Activated T-cell treated with anti-CD3 and anti-CD28 coated beads, Interleukin-2, amount 50 U/mL, for 4 hours (primary cell): ENCODE measurements around the gene PRKD1. TPM values are rescaled to one million over a fixed set of nuclear protein-coding genes. Genes with fewer than 3 reads are reported as not detected.

Experiments
- ATAC-seq, 2 donors: fragments of 200-7000 bp; cut with Tn5 transposase; one replicate each; pipeline ENCODE4 v1.10.0; 2021
- DNase-seq: peaks from one replicate; pipeline ENCODE4 v3.0.0-alpha.2; 2020
- H3K27me3 Mint-ChIP-seq: one replicate; pipeline ENCODE4 v1.8.0; 2021; ENCODE audit warnings: low read depth, mixed read lengths
- H3K36me3 Mint-ChIP-seq: one replicate; pipeline ENCODE4 v1.8.0; 2022; ENCODE audit warnings: mixed read lengths; ENCODE audit not compliant: insufficient read depth
- H3K4me1 Mint-ChIP-seq: one replicate; pipeline ENCODE4 v1.8.0; 2021; ENCODE audit warnings: low read depth, mixed read lengths
- H3K4me3 Mint-ChIP-seq: one replicate; pipeline ENCODE4 v1.8.0; 2021; ENCODE audit warnings: mild to moderate bottlenecking, moderate library complexity, mixed read lengths
- H3K9me3 Mint-ChIP-seq: one replicate; pipeline ENCODE4 v1.8.0; 2021; ENCODE audit warnings: mixed read lengths
- total RNA-seq, 3 donors: library from RNA; stranded (reverse); gene quantifications; one replicate each; pipeline ENCODE4 v1.2.1, GENCODE V29; 2021

PRKD1 gene
- total RNA-seq, 3 donors from 2014 or later = 0.11 TPM; not detected in 2

DNA sequence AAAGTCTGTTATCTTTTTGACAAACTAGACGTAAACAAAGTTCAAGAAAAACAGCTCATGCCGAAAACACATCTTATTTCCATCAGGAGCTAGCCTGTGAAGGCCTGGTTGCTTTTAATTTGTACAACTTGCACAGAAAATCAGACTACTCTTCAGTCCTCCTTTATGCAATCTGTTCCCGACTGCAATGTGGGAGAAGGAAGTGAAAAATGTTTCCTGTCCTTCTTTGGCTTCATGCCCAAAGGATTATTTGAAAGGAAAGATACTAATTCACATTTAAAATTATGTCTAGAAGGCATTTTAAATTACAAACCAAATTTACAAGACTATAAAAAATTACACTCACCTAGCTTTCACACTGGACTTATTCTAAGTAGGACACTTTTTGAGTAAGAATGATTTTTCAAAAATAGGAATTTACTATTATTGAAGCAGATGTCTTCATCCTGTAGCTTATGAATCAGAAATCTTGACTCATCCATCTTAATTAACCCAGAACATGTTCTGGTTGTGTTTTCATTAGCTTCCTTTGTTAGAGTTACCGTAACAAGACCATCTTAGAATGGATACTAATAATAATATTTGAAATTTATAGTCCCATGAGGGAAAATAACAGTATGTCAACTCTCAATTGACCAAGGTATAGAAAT is 272.6 kb downstream of the PRKD1 start:
- ATAC-seq (no peak), DNase-seq (no peak)
- Mint-ChIP-seq H3K9me3 (peaks cover 6% of the 10 kb centered on the region), H3K4me1 (no peaks in the 10 kb centered on the region), H3K4me3 (no peak overlapping the region), H3K36me3 (no peaks in the 10 kb centered on the region), H3K27me3 (no peaks in the 10 kb centered on the region)

DNA sequence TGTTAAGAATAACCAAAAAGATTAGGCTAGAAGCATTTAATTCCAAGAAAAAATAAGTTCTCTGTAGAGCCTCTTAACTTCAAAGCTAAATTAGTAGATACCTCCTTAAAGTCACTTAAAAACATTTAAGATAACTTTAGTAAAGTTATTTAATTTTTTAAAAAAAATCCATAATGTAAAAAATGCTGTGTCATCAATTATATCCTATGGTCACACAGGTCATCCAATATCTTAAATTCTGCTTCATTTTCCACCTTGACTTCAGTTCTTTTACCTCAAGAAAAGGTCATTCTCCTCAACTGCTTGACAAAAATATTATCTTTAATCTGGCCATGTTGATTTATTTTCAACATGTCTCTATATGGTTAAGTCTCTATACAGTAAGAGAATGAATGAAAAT is 274.3 kb downstream of the PRKD1 start:
- DNase-seq = no peak
- Mint-ChIP-seq H3K27me3 (no peaks in the 10 kb centered on the region), H3K9me3 (peaks cover 13% of the 10 kb centered on the region), H3K4me3 (no peak overlapping the region), H3K36me3 (no peaks in the 10 kb centered on the region), H3K4me1 (no peaks in the 10 kb centered on the region)
- ATAC-seq = no peak

DNA sequence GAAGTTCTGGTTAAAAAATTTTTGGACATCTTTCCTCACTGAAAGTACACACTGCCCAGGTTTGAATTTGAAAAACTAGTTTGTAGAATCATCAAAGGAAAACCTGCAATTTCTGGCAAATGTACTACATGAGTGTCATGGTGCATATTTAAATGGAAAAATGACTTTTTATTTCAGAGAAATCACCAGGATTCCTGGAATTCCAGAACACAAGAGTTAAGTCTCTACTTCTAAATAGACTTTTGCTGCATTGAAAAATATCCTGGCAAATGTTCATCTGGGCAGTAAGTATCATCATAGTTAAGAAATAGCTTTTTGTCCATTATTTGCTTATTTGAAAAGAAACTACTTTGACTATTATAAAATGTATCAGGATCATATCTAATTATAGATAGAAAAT is 275.1 kb downstream of the PRKD1 start:
- H3K4me3 Mint-ChIP-seq = no peak overlapping the region
- no peaks in the 10 kb centered on the region for H3K4me1 Mint-ChIP-seq
- H3K36me3 Mint-ChIP-seq = no peaks in the 10 kb centered on the region
- ATAC-seq (no peak), DNase-seq (no peak)
- peaks cover 20% of the 10 kb centered on the region for H3K9me3 Mint-ChIP-seq
- no peaks in the 10 kb centered on the region for H3K27me3 Mint-ChIP-seq

- DNase-seq = no peak
- no peak for ATAC-seq
- Mint-ChIP-seq H3K36me3 (no peaks in the 10 kb centered on the region), H3K9me3 (peaks cover 28% of the 10 kb centered on the region), H3K27me3 (no peaks in the 10 kb centered on the region), H3K4me3 (no peak overlapping the region), H3K4me1 (no peaks in the 10 kb centered on the region)
These were observed 276.9 kb downstream of the PRKD1 start for GRCh38 chr14:29650554-29651269.

DNA sequence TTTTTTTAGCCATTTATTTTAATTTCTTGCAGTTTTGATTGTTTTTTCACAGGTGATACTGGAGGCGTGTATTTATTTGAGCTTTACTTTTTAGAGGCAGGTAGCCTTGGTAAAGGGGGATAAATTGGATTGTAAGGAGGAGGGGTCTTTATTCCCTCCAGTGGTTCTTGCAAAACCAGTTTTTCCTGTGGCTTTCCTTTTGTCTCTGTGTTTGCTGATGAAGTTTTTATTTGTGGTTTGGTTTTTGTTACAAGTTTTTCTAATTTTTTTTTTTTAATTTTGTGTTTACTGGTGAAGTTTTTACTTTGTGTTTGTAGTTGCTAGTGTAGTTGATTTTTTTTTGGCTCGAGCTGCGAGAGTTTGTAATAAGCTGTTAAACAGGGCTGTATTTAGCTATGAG is 278.5 kb downstream of the PRKD1 start:
- Mint-ChIP-seq H3K9me3 (peaks cover 30% of the 10 kb centered on the region), H3K36me3 (no peaks in the 10 kb centered on the region), H3K4me1 (no peaks in the 10 kb centered on the region), H3K4me3 (no peak overlapping the region), H3K27me3 (no peaks in the 10 kb centered on the region)
- no peak for ATAC-seq
- DNase-seq = no peak

GRCh38 chr14:29648045-29648444 is 279.6 kb downstream of the PRKD1 start:
- no peaks in the 10 kb centered on the region for H3K36me3 Mint-ChIP-seq
- no peaks in the 10 kb centered on the region for H3K27me3 Mint-ChIP-seq
- peaks cover 30% of the 10 kb centered on the region for H3K9me3 Mint-ChIP-seq
- DNase-seq = no peak
- no peaks in the 10 kb centered on the region for H3K4me1 Mint-ChIP-seq
- ATAC-seq = no peak
- H3K4me3 Mint-ChIP-seq = no peak overlapping the region

GRCh38 chr14:29645117-29645516 is 282.5 kb downstream of the PRKD1 start:
- Mint-ChIP-seq H3K4me3 (no peak overlapping the region), H3K4me1 (no peaks in the 10 kb centered on the region), H3K36me3 (no peaks in the 10 kb centered on the region), H3K27me3 (no peaks in the 10 kb centered on the region), H3K9me3 (peaks cover 28% of the 10 kb centered on the region)
- ATAC-seq = no peak
- no peak for DNase-seq

DNA sequence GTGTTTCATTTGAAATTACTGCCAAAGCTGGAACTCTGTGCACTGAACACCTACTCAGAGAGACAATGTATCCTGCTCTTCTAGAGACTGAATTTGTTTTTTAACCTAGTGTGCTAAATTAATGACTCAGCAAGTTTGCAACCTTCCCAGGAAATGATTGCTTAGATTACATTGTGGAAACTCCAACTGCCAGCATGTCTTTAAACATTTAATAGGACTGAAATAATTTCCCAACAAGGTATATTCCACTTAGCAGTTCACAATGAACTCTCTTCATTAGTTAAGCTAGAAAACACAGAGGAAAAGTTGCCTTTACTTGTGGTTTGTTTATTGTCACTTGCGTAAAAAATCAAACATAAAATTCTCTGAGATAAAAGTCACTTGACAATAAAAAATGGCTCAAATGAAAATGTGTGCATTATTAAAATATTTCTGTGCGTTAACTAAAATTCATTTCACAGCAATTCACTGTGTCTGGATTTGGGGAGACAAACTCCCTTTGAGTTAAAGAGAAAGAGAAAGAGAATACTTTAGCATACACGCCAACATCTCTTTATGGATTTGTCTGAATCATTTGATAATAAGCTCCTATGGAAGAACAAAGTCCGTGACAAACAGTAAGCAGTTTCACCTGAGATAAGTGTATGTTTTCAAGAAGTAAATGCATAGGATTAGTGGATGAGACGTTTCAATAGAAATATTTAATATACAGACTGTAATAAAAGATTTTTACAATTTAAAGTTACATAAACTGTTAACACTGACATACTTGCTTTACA is 284.0 kb downstream of the PRKD1 start:
- H3K4me1 Mint-ChIP-seq = no peaks in the 10 kb centered on the region
- no peaks in the 10 kb centered on the region for H3K36me3 Mint-ChIP-seq
- H3K9me3 Mint-ChIP-seq = peaks cover 17% of the 10 kb centered on the region
- H3K27me3 Mint-ChIP-seq = no peaks in the 10 kb centered on the region
- no peak for ATAC-seq
- DNase-seq = no peak
- no peak overlapping the region for H3K4me3 Mint-ChIP-seq

DNA sequence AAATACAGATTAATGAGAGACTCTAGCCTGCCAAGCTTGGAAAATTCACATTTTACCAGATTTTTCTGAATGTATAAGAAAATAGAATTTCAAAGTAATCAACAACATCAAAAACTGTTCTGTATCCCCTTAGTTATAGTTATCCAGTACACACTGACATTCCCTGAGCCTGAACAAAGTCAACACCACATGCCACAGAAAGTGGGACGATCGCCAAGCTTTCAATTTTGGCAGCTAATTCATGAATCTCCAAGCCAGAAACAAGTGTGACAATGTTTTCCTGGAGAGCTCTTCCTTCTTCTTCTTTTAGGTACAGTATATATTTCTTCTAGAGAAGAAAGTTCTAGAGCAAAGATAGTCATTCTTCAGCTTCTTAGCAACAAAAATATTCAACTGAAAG is 290.2 kb downstream of the PRKD1 start:
- no peaks in the 10 kb centered on the region for H3K36me3 Mint-ChIP-seq
- DNase-seq = no peak
- H3K27me3 Mint-ChIP-seq = no peaks in the 10 kb centered on the region
- no peaks in the 10 kb centered on the region for H3K4me1 Mint-ChIP-seq
- no peak for ATAC-seq
- H3K4me3 Mint-ChIP-seq = no peak overlapping the region
- peaks cover 13% of the 10 kb centered on the region for H3K9me3 Mint-ChIP-seq

DNA sequence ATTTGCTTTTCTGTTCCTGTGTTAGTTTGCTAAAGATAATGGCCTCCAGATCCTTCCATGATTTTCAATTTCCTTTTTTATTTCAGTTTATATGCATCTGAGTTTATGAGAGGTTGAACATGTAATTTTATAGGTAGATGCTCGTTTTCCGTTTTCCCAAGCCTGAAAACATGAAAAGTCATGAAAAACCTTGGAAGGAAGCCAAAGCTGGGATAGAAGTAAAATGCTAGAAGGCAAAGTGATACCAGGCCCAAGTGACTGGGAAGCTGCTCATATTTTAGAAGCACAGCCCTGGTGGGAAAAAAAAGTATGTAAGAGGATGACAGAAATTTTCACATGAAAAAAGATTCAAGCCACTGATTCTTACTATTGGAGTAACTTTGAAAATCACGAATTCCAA is 290.8 kb downstream of the PRKD1 start:
- Mint-ChIP-seq H3K36me3 (no peaks in the 10 kb centered on the region), H3K4me1 (no peaks in the 10 kb centered on the region), H3K4me3 (no peak overlapping the region), H3K9me3 (peaks cover 15% of the 10 kb centered on the region), H3K27me3 (no peaks in the 10 kb centered on the region)
- no peak for DNase-seq
- no peak for ATAC-seq

- H3K36me3 Mint-ChIP-seq = no peaks in the 10 kb centered on the region
- H3K4me1 Mint-ChIP-seq = no peaks in the 10 kb centered on the region
- no peaks in the 10 kb centered on the region for H3K27me3 Mint-ChIP-seq
- ATAC-seq = no peak
- no peak overlapping the region for H3K4me3 Mint-ChIP-seq
- peaks cover 19% of the 10 kb centered on the region for H3K9me3 Mint-ChIP-seq
- DNase-seq = no peak
These were observed 297.0 kb downstream of the PRKD1 start for GRCh38 chr14:29630566-29631160.

- ATAC-seq = no peak
- DNase-seq = no peak
- H3K4me3 Mint-ChIP-seq = no peak overlapping the region
- H3K9me3 Mint-ChIP-seq = peaks cover 16% of the 10 kb centered on the region
- no peaks in the 10 kb centered on the region for H3K27me3 Mint-ChIP-seq
- H3K4me1 Mint-ChIP-seq = no peaks in the 10 kb centered on the region
- H3K36me3 Mint-ChIP-seq = no peaks in the 10 kb centered on the region
These were observed 297.8 kb downstream of the PRKD1 start for GRCh38 chr14:29629839-29630238.

DNA sequence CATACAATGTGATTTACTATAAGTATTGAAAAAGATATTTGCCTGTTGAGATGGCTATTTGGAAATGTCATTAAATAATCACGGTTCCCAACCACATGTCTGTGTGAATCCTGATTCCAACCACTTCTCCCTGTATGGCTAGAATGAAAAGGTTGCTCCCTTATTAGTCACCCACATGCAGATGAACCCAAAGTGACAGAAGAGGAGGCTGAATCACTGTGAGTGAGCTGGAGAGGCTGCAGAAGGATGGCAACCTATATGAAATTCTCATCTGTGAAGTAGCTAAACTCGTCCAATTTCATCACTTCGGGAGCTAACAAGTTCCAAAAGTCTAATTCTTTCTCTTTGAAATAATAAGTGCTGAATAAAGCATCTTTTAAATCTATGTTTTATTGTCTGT is 300.5 kb downstream of the PRKD1 start:
- H3K4me3 Mint-ChIP-seq = no peak overlapping the region
- no peaks in the 10 kb centered on the region for H3K27me3 Mint-ChIP-seq
- no peak for DNase-seq
- no peak for ATAC-seq
- no peaks in the 10 kb centered on the region for H3K4me1 Mint-ChIP-seq
- peaks cover 8% of the 10 kb centered on the region for H3K9me3 Mint-ChIP-seq
- H3K36me3 Mint-ChIP-seq = no peaks in the 10 kb centered on the region

DNA sequence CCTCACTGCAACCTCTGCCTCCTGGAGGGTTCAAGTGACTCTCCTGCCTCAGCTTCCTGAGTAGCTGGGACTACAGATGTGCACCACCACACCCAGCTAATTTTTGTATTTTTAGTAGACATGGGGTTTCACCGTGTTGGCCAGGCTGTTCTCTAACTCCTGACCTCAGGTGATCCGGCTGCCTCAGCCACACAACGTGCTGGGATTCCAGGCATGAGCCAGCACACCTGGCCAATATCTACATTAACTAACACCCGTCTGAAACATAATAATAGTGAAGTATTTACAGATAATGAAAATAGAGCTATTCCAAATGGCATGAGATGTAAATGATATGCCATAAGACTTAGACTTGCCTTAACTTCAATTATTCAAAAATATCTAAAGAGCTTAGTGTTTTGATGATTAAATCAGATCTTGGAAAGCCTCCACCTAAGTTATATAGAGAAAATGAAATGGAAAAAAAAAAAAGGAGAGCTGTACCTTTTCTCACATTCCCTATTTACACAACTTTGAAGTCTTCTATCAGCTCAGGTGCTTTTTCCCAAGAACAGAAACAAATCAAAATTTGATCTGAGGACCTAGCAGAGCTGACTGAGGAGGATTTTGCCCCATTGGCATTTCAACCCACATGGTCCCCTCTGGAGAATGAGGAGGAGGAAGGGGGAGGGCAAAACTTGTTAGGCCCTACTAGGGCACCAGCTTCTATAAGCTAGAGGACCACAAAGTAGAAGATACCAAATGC is 309.2 kb downstream of the PRKD1 start:
- no peaks in the 10 kb centered on the region for H3K27me3 Mint-ChIP-seq
- H3K36me3 Mint-ChIP-seq = no peaks in the 10 kb centered on the region
- DNase-seq (no peak), ATAC-seq (no peak)
- H3K9me3 Mint-ChIP-seq = peaks cover 22% of the 10 kb centered on the region
- H3K4me3 Mint-ChIP-seq = no peak overlapping the region
- no peaks in the 10 kb centered on the region for H3K4me1 Mint-ChIP-seq
